Measurements from ENCODE around the gene MLXIP.

Gene MLXIP

DNA sequence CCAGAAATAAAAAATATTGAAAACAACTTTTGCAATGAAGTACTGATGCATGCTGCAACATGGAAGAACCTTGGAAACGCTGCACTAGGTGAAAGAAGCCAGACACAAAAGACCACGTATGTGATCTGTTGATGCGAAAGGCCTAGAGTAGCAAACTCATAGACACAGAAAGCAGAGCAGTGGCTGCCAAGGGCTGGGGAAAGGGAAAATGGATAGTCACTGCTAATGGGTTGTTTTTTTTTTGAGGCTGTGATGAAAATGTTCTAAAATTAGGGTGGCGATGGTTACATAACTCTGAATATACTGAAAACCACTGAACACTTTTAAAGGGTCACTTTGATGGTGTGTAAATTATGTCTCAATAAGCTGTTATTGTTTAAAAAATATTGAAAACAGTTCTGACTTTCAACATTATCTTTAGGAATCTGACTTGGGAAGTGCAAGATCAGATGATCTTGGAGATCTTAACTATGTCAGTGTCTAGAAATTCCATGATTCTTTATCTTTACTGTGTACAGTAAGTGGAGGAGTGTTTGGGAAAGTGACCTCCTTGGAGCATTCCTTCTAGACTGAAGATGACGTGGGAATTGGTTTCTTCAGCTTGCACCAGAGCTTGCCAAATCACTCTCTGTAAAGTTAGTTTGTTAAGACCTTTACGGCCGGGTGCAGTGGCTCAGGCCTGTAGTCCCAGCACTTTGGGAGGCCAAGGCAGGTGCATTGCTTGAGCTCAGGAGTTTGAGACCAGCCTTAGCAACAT lies 12.4 kb downstream of the MLXIP start:
- no peak overlapping the region for H3K9ac ChIP-seq (ENCODE audit: low read depth, low read length)
- no peak overlapping the region for H3K27ac ChIP-seq (ENCODE audit: low read depth, low read length)
- WGBS: 93% methylated on average over 6 of the region's 7 CpGs

DNA sequence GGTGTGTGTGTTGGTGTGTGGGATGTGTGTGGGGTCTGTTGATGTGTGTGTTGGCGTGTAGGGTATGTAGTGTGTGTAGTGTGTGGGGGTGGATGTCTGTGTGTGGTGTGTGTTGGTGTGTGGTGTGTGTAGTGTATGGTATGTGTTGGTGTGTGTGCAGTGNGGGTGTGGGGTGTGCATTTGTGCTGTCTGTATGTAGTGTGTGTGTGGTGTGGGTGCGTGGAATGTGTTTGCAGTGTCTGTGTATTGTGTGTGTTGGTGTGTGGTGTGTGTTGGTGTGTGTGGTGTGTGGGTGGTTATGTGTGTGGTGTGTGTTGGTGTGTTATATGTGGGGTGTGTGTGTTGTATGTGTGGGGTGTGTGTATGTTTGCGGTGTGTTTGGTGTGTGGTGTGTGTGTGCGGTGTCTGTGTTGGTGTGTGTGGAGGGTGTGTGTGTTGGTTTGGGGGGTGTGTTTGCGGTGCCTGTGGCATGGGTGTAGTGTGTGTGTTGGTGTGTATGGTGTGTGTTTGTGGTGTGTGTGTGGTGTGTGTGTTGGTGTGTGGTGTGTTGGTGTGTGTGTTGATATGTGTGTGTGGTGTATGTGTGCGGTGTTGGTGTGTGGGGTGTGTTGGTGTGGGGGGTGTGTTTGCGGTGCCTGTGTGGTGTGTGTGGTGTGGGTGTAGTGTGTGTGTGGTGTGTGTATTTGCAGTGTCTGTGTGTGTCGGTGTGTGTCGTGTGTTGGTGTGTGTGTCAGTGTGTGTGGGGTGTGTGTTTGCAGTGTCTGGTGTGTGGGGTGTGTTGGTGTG lies 14.7 kb downstream of the MLXIP start:
- Histone ChIP-seq H3K27me3 (ENCODE audit: insufficient read depth, low read length) (no peaks in the 10 kb centered on the region), H3K4me3 (ENCODE audit: low read length) (no peak overlapping the region), H3K9ac (ENCODE audit: low read depth, low read length) (no peak overlapping the region), H3K36me3 (ENCODE audit: insufficient read depth, low read length) (0 out of 2 replicates have a peak, but pooled peaks cover 3% of the 10 kb centered on the region), H3K27ac (ENCODE audit: low read depth, low read length) (no peak overlapping the region), H3K9me3 (ENCODE audit: insufficient read depth, low read depth, low read length) (no peaks in the 10 kb centered on the region), H3K4me1 (ENCODE audit: insufficient read depth, low read length) (peaks cover 13% of the 10 kb centered on the region)
- 90% methylated on average over 9 of the region's 9 CpGs for WGBS

More for the DNA sequence above, 12.4 kb downstream of the MLXIP start:
- Histone ChIP-seq H3K36me3 (ENCODE audit: insufficient read depth, low read length) (0 out of 2 replicates have a peak, but pooled peaks cover 3% of the 10 kb centered on the region), H3K9me3 (ENCODE audit: insufficient read depth, low read depth, low read length) (no peaks in the 10 kb centered on the region), H3K27me3 (ENCODE audit: insufficient read depth, low read length) (no peaks in the 10 kb centered on the region), H3K4me3 (ENCODE audit: low read length) (no peak overlapping the region), H3K4me1 (ENCODE audit: insufficient read depth, low read length) (peaks cover 12% of the 10 kb centered on the region)

- Histone ChIP-seq H3K27me3 (ENCODE audit: insufficient read depth, low read length) (no peaks in the 10 kb centered on the region), H3K27ac (ENCODE audit: low read depth, low read length) (no peak overlapping the region), H3K9me3 (ENCODE audit: insufficient read depth, low read depth, low read length) (no peaks in the 10 kb centered on the region), H3K36me3 (ENCODE audit: insufficient read depth, low read length) (0 out of 2 replicates have a peak, but pooled peaks cover 3% of the 10 kb centered on the region), H3K4me3 (ENCODE audit: low read length) (no peak overlapping the region), H3K4me1 (ENCODE audit: insufficient read depth, low read length) (peaks cover 10% of the 10 kb centered on the region), H3K9ac (ENCODE audit: low read depth, low read length) (no peak overlapping the region)
- 97% methylated on average over 5 of the region's 5 CpGs for WGBS
Measured at GRCh38 chr12:122094137-122094734, 15.7 kb downstream of the MLXIP start.

DNA sequence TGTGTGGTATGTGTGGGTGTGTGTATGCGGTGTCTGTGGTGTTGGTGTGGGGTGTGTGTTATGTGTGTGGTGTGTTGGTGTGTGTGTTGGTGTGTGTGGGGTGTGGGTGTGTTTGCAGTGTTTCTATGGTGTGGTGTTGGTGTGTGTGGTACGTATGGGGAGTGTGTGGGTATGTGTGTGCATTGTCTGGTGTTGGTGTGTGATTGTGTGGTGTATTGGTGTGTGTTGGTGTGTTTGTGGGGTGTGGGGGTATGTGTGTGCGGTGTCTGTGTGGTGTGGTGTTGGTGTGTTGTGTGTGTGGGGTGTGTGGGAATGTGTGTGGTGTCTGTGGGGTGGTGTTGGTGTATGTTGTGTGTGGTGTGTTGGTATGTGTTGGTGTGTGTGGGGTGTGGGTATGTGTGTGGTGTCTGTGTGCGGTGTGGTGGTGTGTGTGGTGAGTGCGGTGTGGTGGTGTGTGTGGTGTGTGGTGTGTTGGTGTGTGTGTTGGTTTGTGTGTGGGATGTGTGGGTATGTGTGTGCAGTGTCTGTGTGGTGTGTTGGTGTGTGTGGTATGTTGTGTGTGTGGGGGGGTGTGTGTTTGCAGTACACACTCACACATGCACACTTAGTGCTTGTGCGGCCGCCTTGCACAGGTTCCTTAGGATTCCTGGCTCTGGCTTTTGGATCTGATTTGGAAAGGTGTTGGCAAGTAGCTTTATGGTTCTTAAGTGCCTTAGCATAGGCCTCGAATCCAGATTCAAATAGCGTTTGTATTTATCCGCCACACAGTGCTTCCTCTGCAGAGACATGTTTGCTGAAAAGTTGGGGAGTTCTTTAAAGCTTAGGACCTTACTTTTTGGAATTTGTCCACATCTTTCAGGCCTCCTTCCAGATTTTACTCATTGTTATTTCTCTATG lies 16.4 kb downstream of the MLXIP start:
- H3K27me3 ChIP-seq (ENCODE audit: insufficient read depth, low read length): no peaks in the 10 kb centered on the region
- H3K4me3 ChIP-seq (ENCODE audit: low read length): no peak overlapping the region
- H3K9ac ChIP-seq (ENCODE audit: low read depth, low read length): no peak overlapping the region
- no peaks in the 10 kb centered on the region for H3K9me3 ChIP-seq (ENCODE audit: insufficient read depth, low read depth, low read length)
- 86% methylated on average over 10 of the region's 10 CpGs for WGBS
- no peaks in the 10 kb centered on the region for H3K36me3 ChIP-seq (ENCODE audit: insufficient read depth, low read length)
- peaks cover 8% of the 10 kb centered on the region; the same call in 1 of the 2 replicates for H3K4me1 ChIP-seq (ENCODE audit: insufficient read depth, low read length)
- H3K27ac ChIP-seq (ENCODE audit: low read depth, low read length): no peak overlapping the region

DNA sequence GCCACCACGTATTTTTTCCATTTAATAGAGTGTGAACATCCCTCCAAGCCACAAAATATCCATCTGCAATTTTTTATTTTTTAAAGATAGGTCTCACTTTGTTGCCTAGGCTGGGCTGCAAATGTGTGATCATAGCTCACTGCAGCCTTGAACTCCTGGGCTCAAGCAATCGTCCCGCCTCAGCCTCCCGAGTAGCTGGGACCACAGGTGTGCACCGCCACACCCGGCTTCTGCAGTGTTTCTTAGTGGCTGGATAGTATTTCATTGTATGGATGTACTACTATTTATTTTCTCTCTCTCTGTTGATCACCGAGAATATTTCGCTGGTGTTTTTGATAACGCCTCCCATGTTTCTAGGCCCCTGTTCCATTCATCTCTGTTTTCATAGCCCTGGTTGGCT lies 17.5 kb downstream of the MLXIP start:
- WGBS: 80% methylated on average over 7 of the region's 9 CpGs

DNA sequence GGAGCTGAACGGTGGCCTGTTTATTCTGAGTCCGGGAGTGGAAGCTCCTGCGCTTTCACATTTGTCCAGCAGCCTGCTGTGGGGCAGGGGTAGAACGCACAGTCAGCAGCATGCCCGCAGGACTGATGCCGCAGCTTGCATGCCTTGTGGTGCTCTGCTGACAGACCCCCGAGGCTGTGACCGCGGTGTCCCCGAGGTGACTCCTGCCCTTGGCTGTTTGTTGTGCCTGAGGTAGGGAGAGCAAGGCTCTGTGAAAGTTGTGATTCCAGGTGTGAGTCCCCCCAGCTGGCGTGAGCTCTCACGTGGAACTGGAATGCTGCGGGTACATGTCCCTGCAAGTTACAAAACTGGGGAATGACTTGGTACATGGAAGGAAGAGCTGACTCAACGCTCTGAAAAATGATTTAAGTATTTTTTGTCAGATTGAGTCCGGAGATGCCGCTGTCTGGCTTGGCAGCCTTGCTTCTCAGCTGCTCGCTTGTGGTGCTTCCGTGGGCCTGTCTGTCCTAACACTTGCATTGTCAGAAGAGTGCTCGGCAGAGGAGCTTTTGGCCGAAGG lies 18.1 kb downstream of the MLXIP start:
- peaks cover 8% of the 10 kb centered on the region; the same call in 1 of the 2 replicates for H3K4me1 ChIP-seq (ENCODE audit: insufficient read depth, low read length)
- H3K4me3 ChIP-seq (ENCODE audit: low read length): no peak overlapping the region
- 93% methylated on average over 20 of the region's 20 CpGs for WGBS
- no peak overlapping the region for H3K9ac ChIP-seq (ENCODE audit: low read depth, low read length)
- no peaks in the 10 kb centered on the region for H3K27me3 ChIP-seq (ENCODE audit: insufficient read depth, low read length)
- H3K9me3 ChIP-seq (ENCODE audit: insufficient read depth, low read depth, low read length): 0 out of 2 replicates have a peak, but pooled peaks cover under 1% of the 10 kb centered on the region
- H3K36me3 ChIP-seq (ENCODE audit: insufficient read depth, low read length): no peaks in the 10 kb centered on the region
- no peak overlapping the region for H3K27ac ChIP-seq (ENCODE audit: low read depth, low read length)

More for the DNA sequence above, 17.5 kb downstream of the MLXIP start:
- Histone ChIP-seq H3K9me3 (ENCODE audit: insufficient read depth, low read depth, low read length) (no peaks in the 10 kb centered on the region), H3K27me3 (ENCODE audit: insufficient read depth, low read length) (no peaks in the 10 kb centered on the region), H3K36me3 (ENCODE audit: insufficient read depth, low read length) (no peaks in the 10 kb centered on the region), H3K4me1 (ENCODE audit: insufficient read depth, low read length) (peaks cover 8% of the 10 kb centered on the region; the same call in 1 of the 2 replicates), H3K9ac (ENCODE audit: low read depth, low read length) (no peak overlapping the region), H3K4me3 (ENCODE audit: low read length) (no peak overlapping the region), H3K27ac (ENCODE audit: low read depth, low read length) (no peak overlapping the region)

DNA sequence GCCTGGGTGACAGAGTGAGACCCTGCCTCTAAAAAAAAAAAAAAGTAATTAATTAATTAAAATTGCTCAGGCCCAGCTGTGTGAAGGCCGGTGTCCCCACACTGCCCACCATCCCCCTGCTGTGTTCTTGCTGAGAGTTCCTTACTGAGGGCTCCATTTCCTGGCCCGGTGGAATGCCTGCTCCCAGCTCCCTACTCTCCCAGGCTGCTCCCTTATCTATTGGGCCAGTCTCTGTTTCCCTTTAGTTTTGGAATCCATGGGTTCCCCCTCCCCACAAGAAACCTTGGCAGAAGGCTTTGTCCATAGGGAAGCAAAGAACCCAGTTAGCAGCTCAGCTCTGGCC lies 19.0 kb downstream of the MLXIP start:
- Histone ChIP-seq H3K36me3 (ENCODE audit: insufficient read depth, low read length) (no peaks in the 10 kb centered on the region), H3K9ac (ENCODE audit: low read depth, low read length) (no peak overlapping the region), H3K9me3 (ENCODE audit: insufficient read depth, low read depth, low read length) (0 out of 2 replicates have a peak, but pooled peaks cover 3% of the 10 kb centered on the region), H3K27me3 (ENCODE audit: insufficient read depth, low read length) (no peaks in the 10 kb centered on the region), H3K27ac (ENCODE audit: low read depth, low read length) (peak overlapping the region; percentile 2; the same call in 1 of the 2 replicates), H3K4me3 (ENCODE audit: low read length) (no peak overlapping the region), H3K4me1 (ENCODE audit: insufficient read depth, low read length) (peaks cover 8% of the 10 kb centered on the region; the same call in 1 of the 2 replicates)
- 67% methylated on average over 2 of the region's 2 CpGs for WGBS

DNA sequence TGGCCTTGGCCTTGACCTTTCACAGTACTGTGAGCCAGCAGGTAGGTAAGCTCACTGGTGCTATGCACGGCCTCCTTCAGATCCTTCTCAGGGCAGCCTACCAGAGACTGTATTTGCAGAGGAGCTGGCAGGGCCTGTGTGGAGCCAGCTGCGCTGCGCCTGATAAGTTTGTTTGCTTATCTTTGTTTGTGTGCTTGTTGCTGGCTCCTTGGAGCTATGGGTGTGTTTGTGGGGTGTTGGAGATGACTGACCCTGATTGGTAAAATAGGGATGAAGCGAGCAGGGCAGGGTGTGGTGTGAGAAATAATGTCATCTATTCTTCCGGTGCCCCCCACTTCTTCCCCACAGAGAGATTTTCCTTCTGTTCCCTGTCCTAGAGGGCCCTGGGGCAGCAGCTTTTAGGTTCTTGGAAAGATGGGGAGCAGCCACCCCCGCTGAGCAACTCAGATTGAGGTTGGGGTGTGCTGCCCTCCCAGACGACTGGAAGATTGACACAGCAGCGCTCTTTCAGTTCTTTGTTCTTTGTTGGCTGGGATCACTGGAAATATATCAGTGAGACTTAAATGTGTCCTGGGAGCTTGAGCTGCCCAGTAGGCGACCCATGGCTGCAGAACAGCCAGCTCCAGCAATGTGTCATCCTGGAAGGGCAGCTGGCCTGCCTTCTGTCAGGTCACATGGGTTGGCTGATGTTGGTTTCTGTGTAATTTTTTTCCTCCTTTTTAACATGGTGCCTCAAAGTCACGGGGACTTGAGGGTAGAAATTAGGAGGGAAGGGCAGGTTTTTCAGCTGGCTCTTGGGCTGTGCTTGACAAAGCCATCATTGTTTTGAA lies 19.6 kb downstream of the MLXIP start:
- Histone ChIP-seq H3K27me3 (ENCODE audit: insufficient read depth, low read length) (no peaks in the 10 kb centered on the region), H3K27ac (ENCODE audit: low read depth, low read length) (peak overlapping the region; percentile 16; the same call in 1 of the 2 replicates), H3K9me3 (ENCODE audit: insufficient read depth, low read depth, low read length) (0 out of 2 replicates have a peak, but pooled peaks cover 3% of the 10 kb centered on the region), H3K4me1 (ENCODE audit: insufficient read depth, low read length) (peaks cover 8% of the 10 kb centered on the region; the same call in 1 of the 2 replicates), H3K9ac (ENCODE audit: low read depth, low read length) (no peak overlapping the region), H3K36me3 (ENCODE audit: insufficient read depth, low read length) (no peaks in the 10 kb centered on the region), H3K4me3 (ENCODE audit: low read length) (no peak overlapping the region)
- WGBS: 81% methylated on average over 8 of the region's 10 CpGs

- Histone ChIP-seq H3K36me3 (ENCODE audit: insufficient read depth, low read length) (no peaks in the 10 kb centered on the region), H3K4me1 (ENCODE audit: insufficient read depth, low read length) (peaks cover 8% of the 10 kb centered on the region; the same call in 1 of the 2 replicates), H3K4me3 (ENCODE audit: low read length) (no peak overlapping the region), H3K27ac (ENCODE audit: low read depth, low read length) (no peak overlapping the region), H3K9me3 (ENCODE audit: insufficient read depth, low read depth, low read length) (0 out of 2 replicates have a peak, but pooled peaks cover 3% of the 10 kb centered on the region), H3K9ac (ENCODE audit: low read depth, low read length) (no peak overlapping the region), H3K27me3 (ENCODE audit: insufficient read depth, low read length) (no peaks in the 10 kb centered on the region)
- 91% methylated on average over 6 of the region's 6 CpGs for WGBS
Measured at GRCh38 chr12:122099280-122099749, 20.8 kb downstream of the MLXIP start.

Data from HUES64 (cell line).